DOHH2 (cell line): ENCODE results near the gene TMEM229B.

ENCODE experiments used
- H3F3A ChIP-seq: fragments of 200-600 bp; sonication (generic), shearing (Covaris generic); 2 replicates; pipeline ENCODE4 v1.6.0; 2016; ENCODE audit warnings: antibody characterized with exemption, mild to moderate bottlenecking; ENCODE audit not compliant: control insufficient read depth, insufficient read depth
- H3K27ac ChIP-seq: fragments of 200-600 bp; sonication (generic); 2 replicates; pipeline ENCODE4 v1.5.1; 2014; ENCODE audit warnings: low read depth, mild to moderate bottlenecking, low read length, moderate library complexity
- H3K27me3 ChIP-seq: fragments of 200-600 bp; sonication (generic); 2 replicates; pipeline ENCODE4 v1.6.1; 2014; ENCODE audit warnings: mild to moderate bottlenecking, low read length, mixed read lengths; ENCODE audit not compliant: control insufficient read depth
- H3K36me3 ChIP-seq: fragments of 200-600 bp; sonication (generic); 2 replicates; pipeline ENCODE4 v1.6.1; 2014; ENCODE audit warnings: mild to moderate bottlenecking, low read length, moderate library complexity, mixed read lengths; ENCODE audit not compliant: control insufficient read depth
- H3K4me1 ChIP-seq: fragments of 200-600 bp; sonication (generic); 2 replicates; pipeline ENCODE4 v1.6.1; 2014; ENCODE audit warnings: mild to moderate bottlenecking, low read length, mixed read lengths; ENCODE audit not compliant: control insufficient read depth
- H3K4me2 ChIP-seq: fragments of 200-600 bp; sonication (generic); 2 replicates; pipeline ENCODE4 v1.6.0; 2014; ENCODE audit warnings: mild to moderate bottlenecking, low read length, moderate library complexity
- H3K4me3 ChIP-seq: fragments of 200-600 bp; sonication (generic); 2 replicates; pipeline ENCODE4 v1.5.1; 2014; ENCODE audit warnings: mild to moderate bottlenecking, low read length, mixed read lengths
- H3K79me2 ChIP-seq: fragments of 200-600 bp; sonication (generic); 2 replicates; pipeline ENCODE4 v1.6.1; 2014; ENCODE audit warnings: mild to moderate bottlenecking, low read length, mixed read lengths; ENCODE audit not compliant: control insufficient read depth
- H3K9me2 ChIP-seq: fragments of 200-600 bp; sonication (generic); replicated peaks from 2 replicates; pipeline ENCODE4 v1.6.1; 2014; ENCODE audit warnings: mild to moderate bottlenecking, low read length, mixed read lengths; ENCODE audit not compliant: control insufficient read depth
- H3K9me3 ChIP-seq: fragments of 200-600 bp; sonication (generic); 2 replicates; pipeline ENCODE4 v1.6.1; 2014; ENCODE audit warnings: antibody characterized with exemption, low read length, mixed read lengths; ENCODE audit not compliant: control insufficient read depth, insufficient read depth
- H4K20me1 ChIP-seq: fragments of 200-600 bp; sonication (generic); 2 replicates; pipeline ENCODE4 v1.6.0; 2014; ENCODE audit warnings: low read depth, mild to moderate bottlenecking, antibody characterized with exemption, low read length, moderate library complexity; ENCODE audit not compliant: control insufficient read depth, insufficient read depth
- EZH2phosphoT487 ChIP-seq: fragments of 200-600 bp; sonication (generic); IDR thresholded peaks from 2 replicates; pipeline ENCODE4 v1.6.1; 2017; ENCODE audit warnings: borderline replicate concordance, mild to moderate bottlenecking, antibody characterized with exemption, low read length, moderate library complexity, mixed read lengths
- TF ChIP-seq, protein P1 (sequence below): fragments of 200-600 bp; sonication (generic); IDR thresholded peaks from one replicate; pipeline ENCODE4 v1.5.1; 2014; ENCODE audit warnings: antibody characterized with exemption, mild to moderate bottlenecking, low read depth, low read length; ENCODE audit not compliant: poor library complexity, severe bottlenecking

TMEM229B gene

GRCh38 chr14:67520482-67520881, 32.0 kb upstream of the TMEM229B start:
- no peak overlapping the region for H3K27ac ChIP-seq
- H3K79me2 ChIP-seq: no peaks in the 10 kb centered on the region
- H3K4me1 ChIP-seq: peaks cover 24% of the 10 kb centered on the region
- H3K36me3 ChIP-seq: no peaks in the 10 kb centered on the region
- TF ChIP-seq, protein P1, sequence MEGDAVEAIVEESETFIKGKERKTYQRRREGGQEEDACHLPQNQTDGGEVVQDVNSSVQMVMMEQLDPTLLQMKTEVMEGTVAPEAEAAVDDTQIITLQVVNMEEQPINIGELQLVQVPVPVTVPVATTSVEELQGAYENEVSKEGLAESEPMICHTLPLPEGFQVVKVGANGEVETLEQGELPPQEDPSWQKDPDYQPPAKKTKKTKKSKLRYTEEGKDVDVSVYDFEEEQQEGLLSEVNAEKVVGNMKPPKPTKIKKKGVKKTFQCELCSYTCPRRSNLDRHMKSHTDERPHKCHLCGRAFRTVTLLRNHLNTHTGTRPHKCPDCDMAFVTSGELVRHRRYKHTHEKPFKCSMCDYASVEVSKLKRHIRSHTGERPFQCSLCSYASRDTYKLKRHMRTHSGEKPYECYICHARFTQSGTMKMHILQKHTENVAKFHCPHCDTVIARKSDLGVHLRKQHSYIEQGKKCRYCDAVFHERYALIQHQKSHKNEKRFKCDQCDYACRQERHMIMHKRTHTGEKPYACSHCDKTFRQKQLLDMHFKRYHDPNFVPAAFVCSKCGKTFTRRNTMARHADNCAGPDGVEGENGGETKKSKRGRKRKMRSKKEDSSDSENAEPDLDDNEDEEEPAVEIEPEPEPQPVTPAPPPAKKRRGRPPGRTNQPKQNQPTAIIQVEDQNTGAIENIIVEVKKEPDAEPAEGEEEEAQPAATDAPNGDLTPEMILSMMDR: no peak
- no peak for TF ChIP-seq EZH2phosphoT487
- H3K4me2 ChIP-seq: no peak overlapping the region
- no peaks in the 10 kb centered on the region for H3F3A ChIP-seq
- H3K9me2 ChIP-seq: no peaks in the 10 kb centered on the region
- peaks cover 58% of the 10 kb centered on the region for H3K27me3 ChIP-seq
- no peak overlapping the region for H3K4me3 ChIP-seq
- H3K9me3 ChIP-seq: no peaks in the 10 kb centered on the region
- no peaks in the 10 kb centered on the region for H4K20me1 ChIP-seq

DNA sequence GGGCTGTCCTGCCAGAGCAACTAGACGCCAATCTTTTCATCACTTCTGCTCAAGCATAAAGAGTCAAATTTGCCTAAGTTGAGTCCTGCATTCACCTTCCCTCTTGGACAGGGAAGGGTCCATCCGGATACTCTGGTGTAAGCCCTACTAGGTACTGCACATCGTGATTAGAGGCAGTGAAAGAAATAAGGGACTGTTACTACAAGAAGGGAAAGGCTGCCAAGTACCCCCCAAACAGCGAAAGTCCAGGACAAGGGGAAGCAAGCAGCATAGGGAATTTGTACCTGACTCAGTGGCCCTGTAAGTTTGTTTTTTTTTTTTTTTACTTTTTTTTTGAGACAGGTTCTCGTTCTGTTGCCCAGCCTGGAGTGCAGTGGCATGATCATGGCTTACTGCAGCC, 30.9 kb upstream of the TMEM229B start:
- no peak overlapping the region for H3K27ac ChIP-seq
- no peaks in the 10 kb centered on the region for H4K20me1 ChIP-seq
- no peaks in the 10 kb centered on the region for H3K9me2 ChIP-seq
- peaks cover 52% of the 10 kb centered on the region for H3K27me3 ChIP-seq
- no peaks in the 10 kb centered on the region for H3K36me3 ChIP-seq
- no peaks in the 10 kb centered on the region for H3K9me3 ChIP-seq
- H3K4me3 ChIP-seq: no peak overlapping the region
- no peak overlapping the region for H3K4me2 ChIP-seq
- TF ChIP-seq EZH2phosphoT487: no peak
- TF ChIP-seq, protein P1: no peak
- H3F3A ChIP-seq: no peaks in the 10 kb centered on the region
- H3K4me1 ChIP-seq: peaks cover 25% of the 10 kb centered on the region
- no peaks in the 10 kb centered on the region for H3K79me2 ChIP-seq

GRCh38 chr14:67517083-67517482, 28.6 kb upstream of the TMEM229B start:
- H3K9me3 ChIP-seq: no peaks in the 10 kb centered on the region
- no peak overlapping the region for H3K4me2 ChIP-seq
- peaks cover 10% of the 10 kb centered on the region for H3F3A ChIP-seq
- H3K27me3 ChIP-seq: peaks cover 34% of the 10 kb centered on the region
- H3K36me3 ChIP-seq: no peaks in the 10 kb centered on the region
- H3K27ac ChIP-seq: no peak overlapping the region
- no peaks in the 10 kb centered on the region for H4K20me1 ChIP-seq
- TF ChIP-seq, protein P1: no peak
- no peak for TF ChIP-seq EZH2phosphoT487
- H3K4me3 ChIP-seq: no peak overlapping the region
- peaks cover 44% of the 10 kb centered on the region for H3K4me1 ChIP-seq
- no peaks in the 10 kb centered on the region for H3K79me2 ChIP-seq
- no peaks in the 10 kb centered on the region for H3K9me2 ChIP-seq

GRCh38 chr14:67516676-67517075, 28.2 kb upstream of the TMEM229B start:
- Histone ChIP-seq H3K36me3 (no peaks in the 10 kb centered on the region), H4K20me1 (no peaks in the 10 kb centered on the region), H3K4me1 (peaks cover 48% of the 10 kb centered on the region), H3K9me3 (no peaks in the 10 kb centered on the region), H3K4me2 (no peak overlapping the region), H3K9me2 (no peaks in the 10 kb centered on the region), H3K27me3 (peaks cover 33% of the 10 kb centered on the region), H3F3A (peaks cover 10% of the 10 kb centered on the region), H3K79me2 (no peaks in the 10 kb centered on the region), H3K4me3 (no peak overlapping the region), H3K27ac (no peak overlapping the region)
- TF ChIP-seq, protein P1: no peak
- TF ChIP-seq EZH2phosphoT487: no peak
